H7 (cell line): ENCODE measurements around the gene CFAP43. TPM values are rescaled to one million over a fixed set of nuclear protein-coding genes. Genes with fewer than 3 reads are reported as not detected.
"Not testable (repeated sequence)": the region's sequence is repeated elsewhere in the genome, so short reads cannot be mapped to it uniquely, and the experiment has no call there.

Experiments used
- DNase-seq: peaks from one replicate; pipeline ENCODE4 v3.0.0; 2012
- H3K27me3 ChIP-seq: 2 replicates; pipeline ENCODE4 v1.6.0; 2011; ENCODE audit warnings: mild to moderate bottlenecking, low read length; ENCODE audit not compliant: control insufficient read depth, insufficient read depth
- H3K36me3 ChIP-seq: replicated peaks from 2 replicates; pipeline ENCODE4 v1.5.1; 2011; ENCODE audit warnings: low read length; ENCODE audit not compliant: control insufficient read depth, insufficient read depth
- H3K4me3 ChIP-seq: 2 replicates; pipeline ENCODE4 v1.5.1; 2011; ENCODE audit warnings: low read depth, mild to moderate bottlenecking, control low read depth, low read length, moderate library complexity; ENCODE audit not compliant: insufficient read depth
- total RNA-seq: library from RNA; depleted of rRNA; stranded (reverse); fragments of >200 nt; shearing (Covaris generic); gene quantifications from 2 replicates; pipeline ENCODE4 v1.2.3, GENCODE V29; 2014

Gene CFAP43
- total RNA-seq, 1 experiment from 2014 or later: 0.21 TPM

DNA sequence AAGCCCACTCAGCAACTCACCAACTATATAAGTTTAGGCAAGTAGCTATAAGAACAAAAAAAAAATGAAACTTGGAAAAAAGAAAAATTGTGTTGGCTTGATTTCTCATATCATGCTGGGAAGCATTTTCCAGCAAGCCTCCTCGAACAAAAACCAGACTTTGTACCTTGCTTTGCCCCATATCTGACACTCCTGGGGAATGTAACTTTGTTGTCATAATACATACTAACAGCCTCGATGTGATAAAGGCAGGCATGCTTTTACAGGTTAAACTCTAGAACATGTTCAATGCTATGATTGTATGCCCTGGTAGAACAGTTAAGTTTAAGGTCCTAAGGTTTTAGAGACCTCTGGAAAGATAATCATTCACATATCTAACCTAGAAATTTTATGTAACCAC lies 11.6 kb downstream of the CFAP43 start:
- H3K4me3 ChIP-seq: no peak overlapping the region
- H3K27me3 ChIP-seq: no peaks in the 10 kb centered on the region

DNA sequence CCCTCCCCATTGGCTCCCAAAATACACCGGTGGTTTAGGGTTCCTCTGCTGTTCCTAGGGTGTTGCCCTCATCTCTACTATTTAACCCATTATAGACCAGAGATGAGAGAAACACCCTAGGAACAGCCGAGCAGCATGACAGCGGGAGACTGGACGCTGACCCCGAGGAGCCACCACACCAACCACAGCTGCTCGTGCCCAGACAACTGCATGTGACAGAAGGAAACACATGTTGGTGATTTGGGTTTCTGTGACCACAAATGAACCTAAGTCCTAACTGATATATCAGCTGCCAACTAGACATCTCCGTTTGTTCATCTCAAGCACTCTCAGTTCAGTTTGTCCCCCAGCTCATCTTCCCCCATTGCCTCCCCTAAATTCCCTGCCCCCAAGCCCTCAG lies 13.4 kb downstream of the CFAP43 start:
- no peak overlapping the region for H3K4me3 ChIP-seq
- no peaks in the 10 kb centered on the region for H3K36me3 ChIP-seq
- DNase-seq: no peak
- H3K27me3 ChIP-seq: no peaks in the 10 kb centered on the region

More for the DNA sequence above, 11.6 kb downstream of the CFAP43 start:
- no peak for DNase-seq
- H3K36me3 ChIP-seq: no peaks in the 10 kb centered on the region

DNA sequence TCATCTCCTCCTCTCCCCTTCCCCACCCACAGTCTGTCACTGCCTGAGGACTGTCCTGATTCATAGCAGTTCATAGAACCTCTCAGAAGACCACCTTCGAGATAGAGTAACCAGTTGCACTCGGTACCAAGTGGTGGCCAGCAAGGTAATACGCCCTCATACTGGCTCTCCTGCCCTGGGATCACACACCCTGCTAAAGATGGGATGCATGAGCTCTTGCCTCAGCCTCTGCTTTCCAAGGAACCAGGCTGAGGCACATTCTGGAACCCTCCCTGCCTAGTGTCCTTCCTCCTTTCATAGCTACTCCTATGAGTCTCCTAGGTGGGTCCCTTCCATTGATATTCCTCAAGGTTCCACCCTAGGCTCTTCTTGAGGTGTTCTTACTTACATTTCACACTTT lies 15.5 kb downstream of the CFAP43 start:
- H3K4me3 ChIP-seq: no peak overlapping the region
- no peak for DNase-seq
- no peaks in the 10 kb centered on the region for H3K36me3 ChIP-seq

DNA sequence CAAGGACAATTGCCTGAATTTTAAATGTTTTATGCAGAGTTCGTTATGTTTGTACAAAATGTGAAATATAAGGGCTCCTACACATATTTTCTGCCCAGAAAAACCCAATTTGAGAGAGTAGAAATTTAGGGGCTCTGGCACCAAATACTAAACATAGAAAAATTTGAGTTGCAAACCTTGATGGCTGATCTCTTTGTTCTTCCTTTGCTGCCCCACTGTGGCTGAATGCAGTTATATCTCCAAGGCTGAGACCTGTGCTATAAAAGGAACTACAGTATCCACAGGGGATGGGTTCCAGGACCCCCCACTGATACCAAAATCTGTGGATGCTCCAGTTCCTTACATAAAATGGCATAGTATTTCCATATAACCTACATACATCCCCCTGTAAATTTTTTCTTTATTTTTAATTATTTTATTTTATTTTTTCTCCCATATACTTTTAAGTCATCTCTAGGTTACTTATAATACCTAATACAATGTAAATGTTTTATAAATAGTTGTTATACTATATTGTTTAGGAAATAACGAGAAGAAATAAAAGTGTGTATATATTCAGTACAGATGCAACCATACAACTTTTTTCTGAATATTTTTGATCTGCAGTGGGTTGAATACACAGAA lies 22.5 kb downstream of the CFAP43 start:
- Histone ChIP-seq H3K36me3 (no peaks in the 10 kb centered on the region), H3K4me3 (no peak overlapping the region), H3K27me3 (no peaks in the 10 kb centered on the region)
- peak; percentile 67 for DNase-seq

More for the DNA sequence above, 15.5 kb downstream of the CFAP43 start:
- no peaks in the 10 kb centered on the region for H3K27me3 ChIP-seq

DNA sequence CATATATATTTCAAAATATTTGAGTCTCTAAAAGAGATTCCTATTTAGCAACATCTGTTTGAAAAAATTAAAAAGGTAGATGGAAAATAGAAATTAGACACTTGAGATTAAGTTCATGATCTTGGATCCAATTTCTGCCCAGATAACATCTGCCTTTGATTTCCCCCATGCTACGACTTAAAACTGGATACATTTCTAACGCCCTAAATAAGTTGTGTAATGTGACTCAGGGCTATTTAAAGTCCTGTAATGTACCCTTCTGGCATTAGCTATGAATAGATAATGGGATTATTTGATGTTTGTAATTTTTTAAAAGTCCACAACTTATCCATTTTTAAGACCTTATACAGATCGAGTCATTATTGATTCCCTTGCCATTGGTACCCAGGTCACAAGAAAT lies 23.4 kb downstream of the CFAP43 start:
- no peak overlapping the region for H3K4me3 ChIP-seq
- no peaks in the 10 kb centered on the region for H3K27me3 ChIP-seq
- no peak for DNase-seq
- no peaks in the 10 kb centered on the region for H3K36me3 ChIP-seq

DNA sequence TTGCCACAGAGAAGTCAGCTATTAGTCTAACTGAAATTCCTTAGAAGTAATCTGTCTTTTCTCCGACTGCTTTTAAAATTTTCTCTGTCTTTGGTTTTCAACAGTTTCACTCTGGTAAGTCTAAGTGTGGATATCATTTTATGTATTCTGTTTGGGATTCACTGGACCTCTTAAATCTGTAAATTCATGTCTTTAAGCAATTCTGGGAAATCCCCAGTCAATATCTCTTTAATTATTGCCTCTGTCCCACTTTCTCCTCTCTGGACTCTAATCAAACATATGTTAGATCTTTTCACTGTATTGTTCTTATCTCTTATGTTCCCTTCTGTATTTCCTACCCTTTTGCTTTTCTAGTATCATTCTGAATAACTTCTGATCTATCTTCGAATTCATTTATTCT lies 29.9 kb downstream of the CFAP43 start:
- Histone ChIP-seq H3K27me3 (no peaks in the 10 kb centered on the region), H3K4me3 (no peak overlapping the region), H3K36me3 (no peaks in the 10 kb centered on the region)
- no peak for DNase-seq

DNA sequence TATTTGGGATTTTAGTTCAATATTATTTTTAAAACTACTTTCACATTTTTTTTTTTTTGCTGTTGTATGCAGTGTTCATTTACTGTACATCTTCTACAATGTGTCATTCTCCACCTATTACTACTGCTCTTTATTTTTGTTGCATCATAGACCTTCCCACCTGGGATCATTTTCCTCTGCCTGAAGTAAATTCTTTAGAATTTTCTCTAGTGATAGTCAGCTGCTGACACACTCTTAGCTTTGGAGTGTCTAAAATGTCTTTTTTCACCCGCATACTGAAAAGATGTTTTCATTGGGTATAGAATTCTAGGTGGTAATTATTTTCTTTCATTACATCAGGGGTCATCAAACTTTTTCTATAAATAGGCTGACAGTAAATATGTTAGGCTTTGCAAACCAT lies 30.5 kb downstream of the CFAP43 start:
- Histone ChIP-seq H3K36me3 (no peaks in the 10 kb centered on the region), H3K27me3 (no peaks in the 10 kb centered on the region), H3K4me3 (no peak overlapping the region)
- no peak for DNase-seq

DNA sequence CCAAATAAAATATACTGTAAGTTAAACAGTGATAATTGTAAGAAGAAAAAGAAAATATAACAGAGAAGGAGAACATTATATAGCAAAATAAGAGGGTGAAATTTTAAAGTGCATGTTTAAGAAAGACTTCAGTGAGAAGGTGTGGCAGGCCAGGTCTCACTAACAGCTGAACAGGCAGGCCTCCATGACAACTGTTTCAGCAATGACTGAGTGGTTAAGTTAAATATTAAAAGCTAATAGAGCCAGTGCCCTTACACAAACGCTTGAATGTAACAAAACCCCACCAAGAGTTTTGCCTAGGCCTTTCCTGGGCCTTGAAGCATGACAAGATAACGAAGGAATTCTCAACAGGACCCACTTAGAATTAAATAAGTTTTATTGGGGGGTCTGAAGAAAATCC lies 32.6 kb downstream of the CFAP43 start:
- Histone ChIP-seq H3K36me3 (no peaks in the 10 kb centered on the region), H3K27me3 (no peaks in the 10 kb centered on the region), H3K4me3 (no peak overlapping the region)
- DNase-seq: no peak

DNA sequence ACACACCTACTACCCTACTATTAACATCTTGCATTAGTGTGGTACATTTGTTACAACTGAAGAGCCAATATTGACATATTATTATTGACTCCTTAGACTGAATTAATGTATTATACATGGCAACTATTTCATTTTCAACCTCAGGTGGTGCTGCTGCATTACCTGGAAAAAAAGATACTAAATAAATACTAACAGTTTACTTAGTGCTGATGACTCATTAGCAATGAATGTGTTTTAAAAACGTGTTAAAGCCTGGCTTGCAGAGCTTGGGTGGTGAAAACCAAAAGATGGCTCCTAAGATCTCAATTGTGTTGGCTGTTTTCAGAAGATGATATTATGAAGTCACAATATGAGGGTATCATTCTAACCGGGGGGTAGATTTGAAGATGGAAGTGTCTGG lies 34.8 kb downstream of the CFAP43 start:
- DNase-seq: no peak
- Histone ChIP-seq H3K4me3 (no peak overlapping the region), H3K27me3 (no peaks in the 10 kb centered on the region), H3K36me3 (no peaks in the 10 kb centered on the region)

DNA sequence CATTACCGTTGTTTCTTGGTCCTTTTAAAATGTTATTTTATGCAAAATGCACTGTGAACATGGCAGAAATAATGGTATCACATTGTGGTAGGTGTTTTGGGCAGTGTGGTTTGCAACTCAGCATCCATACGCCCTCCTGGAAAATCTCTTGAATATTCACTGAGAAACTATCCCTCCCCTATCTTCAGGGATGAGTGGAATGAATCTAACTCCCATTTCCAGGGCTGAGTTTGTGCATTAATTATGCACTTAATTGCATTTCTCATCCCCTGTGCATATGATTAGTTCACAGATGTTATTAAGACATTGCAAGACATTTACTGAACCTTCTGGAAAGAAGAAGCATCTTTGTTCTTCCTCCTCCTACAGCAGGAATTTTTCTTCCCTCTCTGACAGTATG lies 36.5 kb downstream of the CFAP43 start:
- no peak for DNase-seq
- Histone ChIP-seq H3K36me3 (no peaks in the 10 kb centered on the region), H3K4me3 (no peak overlapping the region), H3K27me3 (no peaks in the 10 kb centered on the region)

DNA sequence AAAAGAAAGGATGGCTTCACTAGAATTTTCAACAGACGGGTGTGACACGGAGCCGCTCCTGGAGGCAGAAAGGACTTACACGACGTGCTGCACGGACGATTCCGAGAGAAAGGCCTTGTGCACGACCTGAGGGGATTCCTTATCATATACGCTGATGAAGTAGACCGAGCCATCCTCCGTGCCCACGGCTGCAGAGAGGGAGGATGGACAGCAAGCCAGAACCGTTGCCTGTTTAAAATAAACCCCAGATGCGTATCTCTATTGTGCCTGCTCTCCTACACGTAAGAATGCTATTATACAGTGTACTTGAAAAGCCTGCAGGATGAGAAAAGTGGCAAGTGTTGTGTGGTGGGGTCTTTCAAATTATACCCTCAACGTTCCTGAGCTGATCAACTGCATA lies 38.4 kb downstream of the CFAP43 start:
- no peaks in the 10 kb centered on the region for H3K27me3 ChIP-seq
- no peak overlapping the region for H3K4me3 ChIP-seq
- no peaks in the 10 kb centered on the region for H3K36me3 ChIP-seq
- no peak for DNase-seq

DNA sequence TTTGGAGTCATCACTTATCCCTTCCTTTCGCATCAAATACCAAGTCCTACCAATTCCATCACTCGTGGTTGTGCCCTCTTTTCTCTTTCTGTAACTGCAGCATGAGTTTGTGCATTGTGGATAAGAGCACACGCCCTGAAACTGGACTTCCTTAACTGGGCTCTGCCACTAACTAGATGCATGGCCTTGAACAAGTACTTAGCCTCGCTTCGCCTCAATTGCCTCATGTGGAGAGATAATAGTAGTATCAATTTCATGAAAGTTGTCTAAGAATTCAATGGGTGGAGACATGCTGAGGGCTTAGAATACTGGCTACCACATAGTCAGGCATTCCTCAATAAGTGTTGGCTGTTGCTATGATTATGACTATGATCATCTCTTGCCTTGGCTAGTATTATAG lies 41.5 kb downstream of the CFAP43 start:
- Histone ChIP-seq H3K36me3 (no peaks in the 10 kb centered on the region), H3K4me3 (no peak overlapping the region), H3K27me3 (no peaks in the 10 kb centered on the region)
- no peak for DNase-seq

DNA sequence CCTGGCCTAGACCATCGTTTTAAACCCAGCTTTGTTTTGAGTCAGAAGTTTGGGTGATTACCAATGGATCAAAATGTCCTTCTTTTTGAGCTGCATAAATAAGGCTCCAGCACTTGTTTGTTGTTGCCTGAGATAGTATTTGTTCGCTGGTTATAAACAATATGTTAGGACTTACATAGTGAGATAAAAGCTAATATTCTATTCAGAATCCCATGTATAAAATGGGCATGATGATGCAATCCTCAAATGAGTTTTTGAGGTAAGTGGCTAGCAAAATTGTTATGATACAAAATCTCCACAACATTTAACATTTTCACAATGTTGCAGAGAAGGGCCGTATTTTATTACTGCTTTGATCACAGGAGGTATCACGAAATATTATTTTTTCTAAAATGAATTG lies 48.5 kb downstream of the CFAP43 start:
- no peak for DNase-seq
- H3K4me3 ChIP-seq: no peak overlapping the region
- H3K36me3 ChIP-seq: no peaks in the 10 kb centered on the region
- no peaks in the 10 kb centered on the region for H3K27me3 ChIP-seq

DNA sequence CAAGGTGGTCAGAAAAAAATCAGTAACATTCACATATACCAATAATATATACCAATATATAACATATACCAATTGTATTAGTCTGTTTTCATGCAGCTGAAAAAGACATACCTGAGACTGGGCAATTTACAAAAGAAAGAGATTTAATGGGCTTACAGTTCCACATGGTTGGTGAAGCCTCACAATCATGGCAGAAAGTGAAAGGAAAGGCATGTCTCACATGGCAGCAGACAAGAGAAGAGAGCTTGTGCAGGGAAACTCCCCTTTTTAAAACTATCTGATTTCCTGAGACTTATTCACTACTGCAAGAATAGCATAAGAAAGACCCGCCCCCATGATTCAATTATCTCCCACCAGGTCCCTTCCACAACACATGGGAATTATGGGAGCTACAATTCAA lies 58.0 kb downstream of the CFAP43 start:
- not testable (repeated sequence) for H3K4me3 ChIP-seq, H3K36me3 ChIP-seq, DNase-seq, H3K27me3 ChIP-seq

DNA sequence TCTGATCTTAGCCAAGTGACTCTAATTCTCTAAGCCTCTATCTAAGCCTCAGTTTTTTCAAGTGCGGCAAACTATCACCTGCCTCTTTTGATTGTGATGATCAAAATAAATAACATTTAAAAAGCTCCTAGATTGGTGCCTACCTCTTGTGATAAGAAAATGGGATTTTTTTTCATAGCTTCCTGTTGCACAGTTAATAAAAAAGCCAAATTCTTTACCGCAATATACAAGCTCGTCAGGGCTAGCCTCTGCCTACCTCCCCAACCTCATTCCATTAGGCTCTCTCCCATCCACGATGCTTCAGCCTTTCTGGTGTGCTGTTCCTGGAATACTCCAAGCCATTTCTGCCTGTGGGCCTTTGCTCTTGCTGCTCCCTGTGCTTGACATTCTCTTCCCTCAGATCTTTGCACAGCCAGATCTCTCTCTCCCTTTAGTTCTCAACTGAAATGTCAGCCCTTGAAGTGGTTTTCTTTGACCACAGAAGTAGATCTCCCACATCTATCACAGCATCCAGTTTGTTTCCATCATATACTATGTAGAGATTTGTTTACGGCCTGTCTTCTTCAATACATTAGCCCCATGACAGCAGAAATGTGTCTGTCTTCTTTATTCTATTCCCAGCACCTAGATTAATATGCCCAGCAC lies 61.4 kb downstream of the CFAP43 start:
- H3K4me3 ChIP-seq: no peak overlapping the region
- no peak for DNase-seq
- H3K27me3 ChIP-seq: no peaks in the 10 kb centered on the region
- H3K36me3 ChIP-seq: no peaks in the 10 kb centered on the region

DNA sequence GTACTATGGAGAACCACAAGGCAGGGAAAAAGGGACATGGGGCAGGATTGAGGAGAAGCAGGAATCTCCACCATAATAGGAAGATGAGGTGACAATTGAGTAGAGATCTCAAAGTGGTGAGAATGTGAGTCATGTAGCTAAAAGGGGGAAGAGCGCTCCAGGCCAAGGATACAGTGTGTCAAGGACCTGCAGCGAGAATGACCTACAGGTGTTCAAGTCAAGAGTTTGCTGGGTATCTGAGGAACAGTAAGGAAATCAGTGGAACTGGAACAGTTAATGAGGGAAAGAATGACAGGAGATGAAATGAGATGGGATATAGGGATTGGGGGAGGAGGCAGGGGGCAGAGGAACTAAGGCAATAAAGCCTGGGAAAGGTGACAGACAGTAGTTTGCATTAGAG lies 76.6 kb downstream of the CFAP43 start:
- no peak overlapping the region for H3K4me3 ChIP-seq
- DNase-seq: no peak
- H3K36me3 ChIP-seq: no peaks in the 10 kb centered on the region

More for the DNA sequence above, 76.6 kb downstream of the CFAP43 start:
- no peaks in the 10 kb centered on the region for H3K27me3 ChIP-seq
